ENCODE measurements around the gene SNX3.

- TF ChIP-seq BACH2 (CRISPR knock-in tag; IDR thresholded peaks at IDR 0.05; ENCODE audit: borderline replicate concordance), result no peak
- TF ChIP-seq, protein P1, sequence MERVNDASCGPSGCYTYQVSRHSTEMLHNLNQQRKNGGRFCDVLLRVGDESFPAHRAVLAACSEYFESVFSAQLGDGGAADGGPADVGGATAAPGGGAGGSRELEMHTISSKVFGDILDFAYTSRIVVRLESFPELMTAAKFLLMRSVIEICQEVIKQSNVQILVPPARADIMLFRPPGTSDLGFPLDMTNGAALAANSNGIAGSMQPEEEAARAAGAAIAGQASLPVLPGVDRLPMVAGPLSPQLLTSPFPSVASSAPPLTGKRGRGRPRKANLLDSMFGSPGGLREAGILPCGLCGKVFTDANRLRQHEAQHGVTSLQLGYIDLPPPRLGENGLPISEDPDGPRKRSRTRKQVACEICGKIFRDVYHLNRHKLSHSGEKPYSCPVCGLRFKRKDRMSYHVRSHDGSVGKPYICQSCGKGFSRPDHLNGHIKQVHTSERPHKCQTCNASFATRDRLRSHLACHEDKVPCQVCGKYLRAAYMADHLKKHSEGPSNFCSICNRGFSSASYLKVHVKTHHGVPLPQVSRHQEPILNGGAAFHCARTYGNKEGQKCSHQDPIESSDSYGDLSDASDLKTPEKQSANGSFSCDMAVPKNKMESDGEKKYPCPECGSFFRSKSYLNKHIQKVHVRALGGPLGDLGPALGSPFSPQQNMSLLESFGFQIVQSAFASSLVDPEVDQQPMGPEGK (CRISPR knock-in tag; IDR thresholded peaks at IDR 0.05; ENCODE audit: borderline replicate concordance), result no peak
Observed at GRCh38 chr6:108293527-108294296, 32.9 kb upstream of the SNX3 start.

All from SK-N-SH treated with all-trans-retinoic acid at 6 μM for 48 hours (cell line).